Measurements from ENCODE around the gene UBE3B.

DNA sequence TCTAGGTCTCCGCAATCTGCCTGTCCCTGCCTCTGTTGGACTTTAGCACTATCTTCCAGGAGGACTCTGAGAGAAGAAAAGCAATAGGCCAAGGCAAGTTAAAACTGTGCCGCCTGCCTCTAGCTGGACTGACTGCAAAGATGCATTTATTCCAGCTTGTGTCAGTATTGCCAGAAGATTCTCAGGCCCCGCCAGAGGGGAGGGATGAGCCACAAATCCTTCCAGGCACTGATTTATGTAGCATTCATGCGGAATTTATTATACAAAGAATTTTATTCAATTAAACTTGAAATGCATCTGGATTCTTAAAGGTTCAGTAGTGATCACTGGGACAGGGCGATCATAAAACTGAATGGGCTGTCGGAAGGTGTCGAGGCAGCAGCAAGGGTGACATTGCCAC lies 76.0 kb downstream of the UBE3B start:
- TF ChIP-seq, protein P1, sequence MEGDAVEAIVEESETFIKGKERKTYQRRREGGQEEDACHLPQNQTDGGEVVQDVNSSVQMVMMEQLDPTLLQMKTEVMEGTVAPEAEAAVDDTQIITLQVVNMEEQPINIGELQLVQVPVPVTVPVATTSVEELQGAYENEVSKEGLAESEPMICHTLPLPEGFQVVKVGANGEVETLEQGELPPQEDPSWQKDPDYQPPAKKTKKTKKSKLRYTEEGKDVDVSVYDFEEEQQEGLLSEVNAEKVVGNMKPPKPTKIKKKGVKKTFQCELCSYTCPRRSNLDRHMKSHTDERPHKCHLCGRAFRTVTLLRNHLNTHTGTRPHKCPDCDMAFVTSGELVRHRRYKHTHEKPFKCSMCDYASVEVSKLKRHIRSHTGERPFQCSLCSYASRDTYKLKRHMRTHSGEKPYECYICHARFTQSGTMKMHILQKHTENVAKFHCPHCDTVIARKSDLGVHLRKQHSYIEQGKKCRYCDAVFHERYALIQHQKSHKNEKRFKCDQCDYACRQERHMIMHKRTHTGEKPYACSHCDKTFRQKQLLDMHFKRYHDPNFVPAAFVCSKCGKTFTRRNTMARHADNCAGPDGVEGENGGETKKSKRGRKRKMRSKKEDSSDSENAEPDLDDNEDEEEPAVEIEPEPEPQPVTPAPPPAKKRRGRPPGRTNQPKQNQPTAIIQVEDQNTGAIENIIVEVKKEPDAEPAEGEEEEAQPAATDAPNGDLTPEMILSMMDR (IDR thresholded peaks at IDR 0.05; ENCODE audit: poor library complexity), result no peak
- TF ChIP-seq EZH2 (IDR thresholded peaks at IDR 0.05; ENCODE audit: borderline replicate concordance), result no peak

Measured in hepatocyte (in vitro differentiated cells).